Bronchial epithelial cell (primary cell): Measurements from ENCODE around the gene OR6N2. TPM values are rescaled to one million over a fixed set of nuclear protein-coding genes. Genes with fewer than 3 reads are reported as not detected.

Experiments used
- DNase-seq: peaks from one replicate; pipeline ENCODE4 v3.0.0-alpha.2; 2010; ENCODE audit warnings: low read depth
- FAIRE-seq: peaks from 2 replicates; lab custom pipeline; 2011; peaks lifted over from hg19 to GRCh38; lab: Jason Lieb, UNC
- H3K27me3 ChIP-seq: 2 replicates; pipeline ENCODE4 v1.5.1; 2011; ENCODE audit warnings: low read length; ENCODE audit not compliant: control insufficient read depth, insufficient read depth
- H3K36me3 ChIP-seq: 2 replicates; pipeline ENCODE4 v1.5.1; 2011; ENCODE audit warnings: low read length; ENCODE audit not compliant: control insufficient read depth, insufficient read depth
- H3K4me3 ChIP-seq: 2 replicates; pipeline ENCODE4 v1.5.1; 2011; ENCODE audit warnings: mild to moderate bottlenecking, low read depth, low read length, control low read depth
- total RNA-seq: library from RNA; depleted of rRNA; stranded (reverse); fragments of >200 nt; gene quantifications from 2 replicates; pipeline ENCODE4 v1.2.1, GENCODE V29; 2014
- TF ChIP-seq, protein P1 (sequence below): IDR thresholded peaks from 2 replicates; pipeline ENCODE4 v1.5.1; 2011; ENCODE audit warnings: mild to moderate bottlenecking, moderate library complexity, low read length, control low read depth, inconsistent platforms; ENCODE audit not compliant: insufficient read depth, severe bottlenecking

OR6N2 gene
- total RNA-seq, 1 donor from 2014 or later, result not detected

DNA sequence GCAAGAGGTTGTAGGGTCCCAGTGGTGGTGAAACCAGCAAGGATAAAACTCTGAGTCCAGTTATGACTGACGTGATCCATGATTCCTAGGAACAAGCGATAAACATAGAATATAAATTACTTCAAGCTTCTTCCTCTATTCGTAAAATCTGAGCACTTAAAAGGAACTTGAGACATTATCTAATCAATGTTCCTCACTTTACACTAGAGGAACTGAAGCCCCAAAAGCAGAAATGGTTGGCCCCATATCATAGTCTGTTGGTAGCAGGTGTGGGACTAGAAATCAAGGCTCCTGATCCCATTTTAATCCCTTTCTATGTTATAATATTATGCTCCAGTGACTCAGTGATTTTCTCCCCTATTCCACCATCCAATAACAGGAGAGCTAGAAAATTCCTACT lies 28.3 kb upstream of the OR6N2 start:
- Histone ChIP-seq H3K27me3 (no peaks in the 10 kb centered on the region), H3K4me3 (no peak overlapping the region), H3K36me3 (no peaks in the 10 kb centered on the region)
- DNase-seq (no peak), FAIRE-seq (no peak)
- TF ChIP-seq, protein P1, sequence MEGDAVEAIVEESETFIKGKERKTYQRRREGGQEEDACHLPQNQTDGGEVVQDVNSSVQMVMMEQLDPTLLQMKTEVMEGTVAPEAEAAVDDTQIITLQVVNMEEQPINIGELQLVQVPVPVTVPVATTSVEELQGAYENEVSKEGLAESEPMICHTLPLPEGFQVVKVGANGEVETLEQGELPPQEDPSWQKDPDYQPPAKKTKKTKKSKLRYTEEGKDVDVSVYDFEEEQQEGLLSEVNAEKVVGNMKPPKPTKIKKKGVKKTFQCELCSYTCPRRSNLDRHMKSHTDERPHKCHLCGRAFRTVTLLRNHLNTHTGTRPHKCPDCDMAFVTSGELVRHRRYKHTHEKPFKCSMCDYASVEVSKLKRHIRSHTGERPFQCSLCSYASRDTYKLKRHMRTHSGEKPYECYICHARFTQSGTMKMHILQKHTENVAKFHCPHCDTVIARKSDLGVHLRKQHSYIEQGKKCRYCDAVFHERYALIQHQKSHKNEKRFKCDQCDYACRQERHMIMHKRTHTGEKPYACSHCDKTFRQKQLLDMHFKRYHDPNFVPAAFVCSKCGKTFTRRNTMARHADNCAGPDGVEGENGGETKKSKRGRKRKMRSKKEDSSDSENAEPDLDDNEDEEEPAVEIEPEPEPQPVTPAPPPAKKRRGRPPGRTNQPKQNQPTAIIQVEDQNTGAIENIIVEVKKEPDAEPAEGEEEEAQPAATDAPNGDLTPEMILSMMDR, result no peak

DNA sequence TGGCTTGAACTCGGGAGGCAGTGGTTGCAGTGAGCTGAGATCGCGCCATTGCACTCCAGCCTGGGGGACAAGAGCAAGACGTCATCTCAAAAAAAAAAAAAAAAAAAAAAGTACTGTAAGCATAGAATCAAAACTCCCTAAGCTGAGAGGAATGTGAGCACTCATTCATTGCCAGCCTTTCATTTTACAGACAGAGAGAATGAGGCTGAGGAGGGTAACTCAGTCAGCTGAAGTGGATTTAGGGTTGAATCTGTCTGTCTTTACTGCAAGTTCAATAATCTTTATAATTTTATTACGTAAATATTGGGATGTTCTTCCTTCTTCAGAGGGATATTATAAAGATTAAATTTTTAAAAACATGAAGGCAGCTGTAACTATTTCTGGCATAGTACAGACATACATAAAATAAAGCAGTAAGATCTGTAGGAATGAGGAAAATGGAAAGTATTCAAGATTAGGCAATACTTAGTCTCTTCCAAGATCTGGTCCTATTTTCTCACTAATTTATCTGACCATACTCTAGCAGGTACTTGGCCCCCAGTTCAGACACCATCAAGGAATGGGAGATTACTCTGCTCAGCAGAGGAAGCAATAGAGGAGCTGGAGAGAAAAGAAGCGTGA lies 26.0 kb upstream of the OR6N2 start:
- H3K4me3 ChIP-seq, result no peak overlapping the region
- no peak for DNase-seq
- H3K36me3 ChIP-seq, result no peaks in the 10 kb centered on the region
- no peak for FAIRE-seq
- no peaks in the 10 kb centered on the region for H3K27me3 ChIP-seq
- TF ChIP-seq, protein P1, result no peak

DNA sequence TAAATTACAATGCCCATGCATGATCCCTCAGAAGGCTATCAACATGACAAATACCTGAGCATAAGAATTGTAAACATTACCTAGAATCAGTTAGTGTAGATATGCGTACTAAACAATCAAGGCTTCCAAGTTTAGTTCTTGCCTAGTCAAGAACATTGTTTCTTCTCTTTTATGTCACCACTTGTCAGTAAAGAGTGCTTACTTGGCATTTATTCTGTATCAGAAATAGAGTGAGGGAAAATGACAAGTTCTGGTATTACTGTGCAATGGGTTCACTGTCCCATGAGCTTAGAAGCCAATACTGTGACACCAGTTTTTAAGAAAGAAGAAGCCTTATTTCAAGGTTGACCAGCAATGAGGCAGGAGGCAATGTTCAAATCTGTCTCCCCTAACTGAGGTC lies 22.7 kb upstream of the OR6N2 start:
- DNase-seq (no peak), FAIRE-seq (peak; percentile 23)
- H3K27me3 ChIP-seq, result no peaks in the 10 kb centered on the region
- H3K4me3 ChIP-seq, result no peak overlapping the region
- TF ChIP-seq, protein P1, result no peak
- no peaks in the 10 kb centered on the region for H3K36me3 ChIP-seq

DNA sequence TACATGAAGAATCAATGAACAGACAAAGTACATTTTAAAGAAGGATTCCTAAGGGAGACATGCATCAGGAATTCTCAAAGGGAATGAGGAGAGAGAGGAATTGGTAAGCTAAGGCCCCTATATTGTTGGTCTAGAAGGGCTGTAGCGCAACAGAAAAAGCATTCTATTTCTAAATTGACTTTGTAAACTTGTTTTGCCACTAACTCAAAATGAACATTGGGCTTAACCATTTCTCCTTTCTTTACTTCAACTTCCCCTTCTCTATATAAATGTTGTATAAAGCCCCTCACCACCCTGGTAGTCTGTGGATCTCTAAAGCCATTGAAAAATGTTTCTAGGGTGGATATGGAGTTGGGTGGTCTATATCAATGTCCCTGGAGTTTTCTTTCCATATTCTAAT lies 20.4 kb upstream of the OR6N2 start:
- no peak overlapping the region for H3K4me3 ChIP-seq
- TF ChIP-seq, protein P1, result no peak
- H3K27me3 ChIP-seq, result no peaks in the 10 kb centered on the region
- FAIRE-seq, result no peak
- H3K36me3 ChIP-seq, result no peaks in the 10 kb centered on the region
- no peak for DNase-seq

DNA sequence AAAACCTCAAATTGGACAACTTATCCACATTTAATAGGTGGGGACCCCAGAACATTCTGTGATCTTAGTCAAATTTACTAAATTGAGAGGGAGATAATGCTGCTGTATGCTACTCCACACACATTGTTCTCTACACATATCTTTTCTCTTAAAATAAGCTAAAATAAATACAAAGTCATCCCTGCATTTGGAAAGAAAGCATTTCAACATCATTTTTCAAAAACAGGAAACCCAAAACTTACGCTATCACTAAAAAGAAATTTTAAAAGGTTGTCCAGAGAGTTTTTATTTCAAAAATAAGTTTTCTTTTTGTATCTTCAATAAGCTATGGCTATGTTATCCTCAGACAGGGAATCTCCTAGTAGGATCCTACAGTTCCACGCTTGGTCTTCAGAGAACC lies 19.5 kb upstream of the OR6N2 start:
- Histone ChIP-seq H3K27me3 (no peaks in the 10 kb centered on the region), H3K4me3 (no peak overlapping the region), H3K36me3 (no peaks in the 10 kb centered on the region)
- TF ChIP-seq, protein P1, result no peak
- no peak for DNase-seq
- FAIRE-seq, result no peak

DNA sequence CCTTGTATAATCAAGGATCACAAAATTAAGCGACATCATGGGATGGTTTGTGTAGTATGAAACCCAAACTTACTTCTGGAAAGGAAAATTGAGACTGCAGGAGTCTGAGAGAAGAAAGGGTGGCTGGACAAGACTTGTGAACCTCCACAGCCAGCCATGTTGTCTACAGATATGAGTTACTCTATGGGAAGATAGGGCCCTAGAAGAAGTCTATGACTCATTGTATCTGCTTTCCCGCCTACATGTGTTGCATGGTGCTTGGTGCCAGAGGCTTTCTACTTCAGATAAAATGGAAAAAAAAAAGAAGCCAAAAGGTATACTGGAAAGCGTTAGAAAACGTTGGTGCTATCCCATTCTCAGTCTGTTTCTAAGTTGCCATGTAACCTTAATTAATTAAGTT lies 18.7 kb upstream of the OR6N2 start:
- Histone ChIP-seq H3K27me3 (no peaks in the 10 kb centered on the region), H3K36me3 (no peaks in the 10 kb centered on the region), H3K4me3 (no peak overlapping the region)
- FAIRE-seq (no peak), DNase-seq (no peak)
- TF ChIP-seq, protein P1, result no peak
